Testis (tissue), 2 donors: Measurements from ENCODE around the gene BRD4.

Experiments
- CTCF ChIP-seq, 3 experiments: fragments of 450-650 bp in 2 of 3; fragments of 200-600 bp in 1 of 3; sonication (generic) in 1 of 3; IDR thresholded peaks; one replicate each; pipeline ENCODE4 v1.5.1; 2016 to 2019; ENCODE audit warnings: antibody characterized with exemption in 3 of 3, mild to moderate bottlenecking in 2 of 3, moderate library complexity in 1 of 3
- POLR2A ChIP-seq: fragments of 450-650 bp; IDR thresholded peaks from one replicate; pipeline ENCODE4 v1.6.1; 2017; ENCODE audit warnings: antibody characterized with exemption, mild to moderate bottlenecking, moderate library complexity

GRCh38 chr19:15305582-15306334 is 26.6 kb downstream of the BRD4 start:
- no peak for TF ChIP-seq CTCF (IDR thresholded peaks at IDR 0.05)
- TF ChIP-seq POLR2A: no peak
